Karpas-422 (cell line): ENCODE measurements around the gene C17orf113. TPM values are rescaled to one million over a fixed set of nuclear protein-coding genes. Genes with fewer than 3 reads are reported as not detected.

Experiments
- DNase-seq: peaks from one replicate; pipeline ENCODE4 v3.0.0-alpha.2; 2015
- H2AFZ ChIP-seq: fragments of 200-600 bp; sonication (generic); 2 replicates; pipeline ENCODE4 v1.6.1; 2014; ENCODE audit warnings: antibody characterized with exemption, low read length, mixed read lengths
- H3K27ac ChIP-seq: fragments of 200-600 bp; sonication (generic); 2 replicates; pipeline ENCODE4 v1.5.1; 2014; ENCODE audit warnings: mild to moderate bottlenecking, low read length, moderate library complexity
- H3K27me3 ChIP-seq: fragments of 200-600 bp; sonication (generic); 2 replicates; pipeline ENCODE4 v1.6.1; 2014; ENCODE audit warnings: low read length, mixed read lengths
- H3K36me3 ChIP-seq: fragments of 200-600 bp; sonication (generic); 2 replicates; pipeline ENCODE4 v1.6.1; 2014; ENCODE audit warnings: low read length, mixed read lengths; ENCODE audit not compliant: insufficient read depth
- H3K4me1 ChIP-seq: fragments of 200-600 bp; sonication (generic); 2 replicates; pipeline ENCODE4 v1.6.1; 2014; ENCODE audit warnings: mild to moderate bottlenecking, low read length, mixed read lengths
- H3K4me2 ChIP-seq: fragments of 200-600 bp; sonication (generic); 2 replicates; pipeline ENCODE4 v1.6.1; 2014; ENCODE audit warnings: low read length, low read depth, mild to moderate bottlenecking; ENCODE audit not compliant: poor library complexity, severe bottlenecking
- H3K4me3 ChIP-seq: fragments of 200-600 bp; sonication (generic); 2 replicates; pipeline ENCODE4 v1.5.1; 2014; ENCODE audit warnings: mild to moderate bottlenecking, antibody characterized with exemption, low read length, mixed read lengths
- H3K79me2 ChIP-seq: fragments of 200-600 bp; sonication (generic); 2 replicates; pipeline ENCODE4 v1.6.1; 2014; ENCODE audit warnings: mild to moderate bottlenecking, low read length, mixed read lengths
- H3K9ac ChIP-seq: fragments of 200-600 bp; sonication (generic); 2 replicates; pipeline ENCODE4 v1.6.0; 2014; ENCODE audit warnings: low read length
- H3K9me2 ChIP-seq: fragments of 200-600 bp; sonication (generic), shearing (Covaris generic); replicated peaks from 2 replicates; pipeline ENCODE4 v1.6.0; 2014; ENCODE audit warnings: mild to moderate bottlenecking, low read length, moderate library complexity; ENCODE audit not compliant: insufficient read depth
- H3K9me3 ChIP-seq: fragments of 300-700, 200-600 bp; sonication (generic); 2 replicates; pipeline ENCODE4 v1.6.1; 2014; ENCODE audit warnings: low read length, mixed read lengths
- H4K20me1 ChIP-seq: fragments of 200-600 bp; sonication (generic); 2 replicates; pipeline ENCODE4 v1.6.1; 2014; ENCODE audit warnings: mild to moderate bottlenecking, antibody characterized with exemption, low read length, low read depth; ENCODE audit not compliant: insufficient read depth
- total RNA-seq: library from RNA; depleted of rRNA; stranded (reverse); fragments of >200 nt; shearing (Covaris generic); gene quantifications from 2 replicates; pipeline ENCODE4 v1.2.3, GENCODE V29; 2014; ENCODE audit warnings: low replicate concordance; rRNA removed

C17orf113 gene
- not detected in 2 replicates for total RNA-seq

DNA sequence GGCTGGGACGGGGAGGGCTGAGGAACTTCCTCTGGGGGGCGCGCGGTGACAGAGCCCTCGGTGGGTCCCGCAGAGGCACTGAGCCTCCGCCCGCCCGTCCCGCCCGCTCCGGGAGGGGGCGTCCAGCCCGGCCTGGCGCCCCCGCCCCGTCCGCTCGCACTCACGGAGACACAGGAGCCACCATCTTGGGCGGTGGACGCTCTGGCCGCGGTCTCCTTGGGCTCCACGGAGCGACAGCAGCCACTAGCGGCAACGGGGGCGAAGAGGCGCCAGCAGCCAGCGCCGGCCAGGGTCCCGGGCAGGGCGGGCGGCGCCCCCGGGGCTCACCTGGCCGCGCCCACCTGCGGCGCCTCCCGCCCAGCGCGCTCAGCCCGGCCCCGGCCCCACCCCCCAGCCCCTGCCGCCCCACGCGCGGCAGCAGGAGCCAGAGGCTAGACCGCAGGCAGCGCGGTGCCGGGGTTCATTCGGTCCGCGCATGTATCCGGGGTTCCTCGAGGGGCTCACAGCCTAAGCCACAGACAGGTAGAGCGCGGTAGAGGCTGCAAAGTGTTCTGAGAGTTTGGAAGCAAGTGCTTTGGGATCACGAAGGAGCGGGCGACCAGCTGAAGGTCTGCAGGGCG lies at the start of gene C17orf113:
TSS of gene C17orf113 (minus strand) at position 209 of the 620 bp plus-strand sequence. CDS start 7,225 bp downstream, outside the sequence.
- Histone ChIP-seq H3K27ac (no peak within 1 kb of the TSS), H3K9me3 (no peaks in the 10 kb centered on the region), H3K9ac (no peak within 1 kb of the TSS), H3K27me3 (no peaks in the 10 kb centered on the region), H3K4me1 (no peaks in the 10 kb centered on the region), H4K20me1 (no peaks in the 10 kb centered on the region), H3K4me3 (no peak within 1 kb of the TSS), H3K79me2 (no peaks in the 10 kb centered on the region), H3K36me3 (no peaks in the 10 kb centered on the region), H3K4me2 (no peak within 1 kb of the TSS), H3K9me2 (no peaks in the 10 kb centered on the region), H2AFZ (no peak within 1 kb of the TSS)
- no peak for DNase-seq

DNA sequence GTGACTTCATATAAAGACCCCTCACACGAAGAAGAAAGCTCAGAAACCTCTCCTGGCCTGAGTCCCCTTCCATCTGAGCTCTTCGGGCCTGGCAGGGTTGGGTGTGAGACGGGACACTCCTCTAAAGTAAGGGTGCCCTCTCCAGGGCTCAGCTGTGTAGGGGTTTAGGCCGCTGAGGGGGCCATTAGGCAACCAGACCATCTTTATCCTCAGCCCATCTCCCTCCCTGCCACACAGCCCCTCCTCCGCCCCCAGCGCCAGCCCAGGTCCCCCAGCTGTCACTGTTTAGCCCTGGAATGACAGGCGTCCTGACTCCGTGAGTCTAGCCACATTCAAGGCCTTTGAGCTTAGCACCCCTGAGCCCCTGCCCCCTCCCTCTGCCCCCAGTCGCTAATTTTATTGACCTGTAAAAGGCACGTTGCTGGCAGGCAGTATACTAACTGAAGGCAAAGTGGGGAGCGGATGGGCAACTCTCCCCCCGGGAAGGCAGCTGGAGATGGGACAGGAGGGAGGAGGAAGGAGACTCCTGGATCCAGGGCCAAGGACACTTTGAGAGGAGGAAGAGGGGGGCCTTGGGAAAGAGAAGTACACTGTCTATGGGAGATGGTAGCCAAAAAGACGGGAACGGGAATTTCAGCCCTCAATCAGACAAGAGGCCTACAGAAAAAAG lies 48.5 kb upstream of the C17orf113 start:
- H3K9me3 ChIP-seq, result no peaks in the 10 kb centered on the region
- H3K9me2 ChIP-seq, result no peaks in the 10 kb centered on the region
- no peak for DNase-seq
- no peak overlapping the region for H2AFZ ChIP-seq
- H4K20me1 ChIP-seq, result no peaks in the 10 kb centered on the region
- H3K79me2 ChIP-seq, result no peaks in the 10 kb centered on the region
- no peak overlapping the region for H3K4me3 ChIP-seq
- no peak overlapping the region for H3K9ac ChIP-seq
- H3K27ac ChIP-seq, result no peak overlapping the region
- H3K27me3 ChIP-seq, result no peaks in the 10 kb centered on the region
- no peaks in the 10 kb centered on the region; the same call in 1 of the 2 replicates for H3K4me1 ChIP-seq
- no peaks in the 10 kb centered on the region for H3K36me3 ChIP-seq
- H3K4me2 ChIP-seq, result no peak overlapping the region

DNA sequence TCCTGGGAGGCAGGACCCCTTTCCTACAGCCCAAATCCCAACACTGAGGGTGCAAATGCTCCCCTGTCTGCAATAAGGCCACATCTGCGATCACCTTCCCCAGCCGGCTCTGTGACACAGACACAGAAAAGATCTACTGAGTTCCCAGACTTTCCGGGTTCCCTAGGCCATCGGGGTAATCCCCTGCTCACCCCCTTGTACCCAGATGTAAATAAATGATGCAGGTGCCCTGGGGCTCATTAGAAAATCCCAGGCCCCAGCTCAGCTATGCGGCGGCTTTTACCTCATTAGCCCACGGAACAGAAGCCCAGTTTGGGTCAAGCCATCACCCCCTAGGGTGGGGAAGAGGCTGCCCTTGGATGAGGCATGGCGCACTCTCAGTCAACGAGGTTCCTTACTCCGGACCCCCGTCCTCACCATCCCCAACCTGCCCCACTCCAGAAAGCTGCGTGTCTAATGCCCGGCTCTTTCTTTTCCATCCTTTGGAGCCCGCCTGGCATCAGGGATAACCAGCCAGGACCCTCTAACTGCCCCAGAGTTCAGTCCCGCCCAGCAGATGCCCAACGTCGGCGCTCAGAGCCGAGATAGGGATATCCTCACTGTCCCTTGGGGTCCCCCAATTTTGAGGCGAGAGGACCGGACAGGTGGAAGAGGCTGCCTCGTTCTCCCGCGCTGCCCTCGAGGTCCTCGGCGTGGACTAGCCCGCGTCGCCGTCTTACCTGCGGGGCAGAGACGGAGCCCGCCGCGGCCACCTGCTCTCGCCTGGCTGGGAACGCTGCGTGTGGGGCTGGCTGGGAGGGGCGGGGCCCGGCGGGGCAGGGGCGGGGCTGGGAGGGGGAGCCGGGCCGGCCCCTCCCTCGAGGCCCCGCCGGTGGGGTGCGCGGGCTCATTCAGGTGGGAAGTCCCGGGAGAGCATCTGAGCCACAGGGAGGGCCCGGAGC lies 47.6 kb upstream of the C17orf113 start, which contains the start of gene ZNF385C:
TSS of gene ZNF385C (minus strand) at position 783 of the 941 bp plus-strand sequence. CDS start 35,417 bp downstream, outside the sequence.
- Histone ChIP-seq H3K4me1 (no peaks in the 10 kb centered on the region; the same call in 1 of the 2 replicates), H3K27ac (no peak within 1 kb of the TSS), H3K9me3 (no peaks in the 10 kb centered on the region), H3K4me3 (no peak within 1 kb of the TSS), H3K36me3 (no peaks in the 10 kb centered on the region), H3K79me2 (no peaks in the 10 kb centered on the region), H3K4me2 (no peak within 1 kb of the TSS), H3K9me2 (no peaks in the 10 kb centered on the region), H4K20me1 (no peaks in the 10 kb centered on the region), H2AFZ (no peak within 1 kb of the TSS), H3K9ac (no peak within 1 kb of the TSS), H3K27me3 (no peaks in the 10 kb centered on the region)
- DNase-seq, result no peak

DNA sequence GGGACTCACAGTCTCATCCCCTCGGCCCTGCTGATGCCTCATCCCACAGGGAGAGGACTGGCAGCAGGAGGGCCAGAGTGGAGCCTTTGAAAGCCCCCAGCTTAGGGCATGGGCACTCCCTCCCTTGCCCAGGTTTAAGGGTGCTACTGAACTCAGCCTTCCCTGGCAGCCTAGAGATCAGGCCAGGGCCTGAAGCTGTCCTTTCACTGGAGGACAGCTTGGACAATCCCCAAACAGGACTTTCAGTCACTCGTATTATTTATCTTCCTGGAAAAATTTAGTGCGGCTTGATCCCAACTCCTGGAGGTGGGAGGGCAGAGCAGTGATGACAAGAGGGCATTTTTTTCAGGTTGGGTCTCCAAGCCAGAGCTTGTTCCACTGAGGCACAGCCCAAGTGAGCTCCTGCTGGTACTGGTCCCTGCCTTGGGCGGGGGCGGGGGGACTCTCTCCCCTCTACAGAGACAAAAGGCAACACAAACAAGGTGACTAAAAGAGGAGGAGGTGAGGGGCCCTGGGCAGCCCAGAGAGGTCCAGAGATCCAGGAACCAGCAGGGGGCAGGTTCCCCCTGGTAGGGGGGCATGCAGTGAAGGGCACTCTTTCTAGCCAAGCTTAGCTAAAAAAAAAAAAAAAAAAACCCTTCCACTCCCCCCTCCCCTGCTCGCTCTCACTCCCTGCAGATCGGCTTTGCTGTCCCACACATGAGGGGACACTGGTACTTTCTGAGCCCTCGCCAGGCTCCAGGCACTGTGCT lies 46.1 kb upstream of the C17orf113 start:
- no peaks in the 10 kb centered on the region; the same call in 1 of the 2 replicates for H3K4me1 ChIP-seq
- no peaks in the 10 kb centered on the region for H3K9me3 ChIP-seq
- no peak overlapping the region for H2AFZ ChIP-seq
- H3K79me2 ChIP-seq, result no peaks in the 10 kb centered on the region
- no peak for DNase-seq
- H3K9ac ChIP-seq, result no peak overlapping the region
- H3K9me2 ChIP-seq, result no peaks in the 10 kb centered on the region
- H3K27ac ChIP-seq, result no peak overlapping the region
- no peak overlapping the region for H3K4me2 ChIP-seq
- no peaks in the 10 kb centered on the region for H3K36me3 ChIP-seq
- H4K20me1 ChIP-seq, result no peaks in the 10 kb centered on the region
- H3K4me3 ChIP-seq, result no peak overlapping the region
- no peaks in the 10 kb centered on the region for H3K27me3 ChIP-seq

DNA sequence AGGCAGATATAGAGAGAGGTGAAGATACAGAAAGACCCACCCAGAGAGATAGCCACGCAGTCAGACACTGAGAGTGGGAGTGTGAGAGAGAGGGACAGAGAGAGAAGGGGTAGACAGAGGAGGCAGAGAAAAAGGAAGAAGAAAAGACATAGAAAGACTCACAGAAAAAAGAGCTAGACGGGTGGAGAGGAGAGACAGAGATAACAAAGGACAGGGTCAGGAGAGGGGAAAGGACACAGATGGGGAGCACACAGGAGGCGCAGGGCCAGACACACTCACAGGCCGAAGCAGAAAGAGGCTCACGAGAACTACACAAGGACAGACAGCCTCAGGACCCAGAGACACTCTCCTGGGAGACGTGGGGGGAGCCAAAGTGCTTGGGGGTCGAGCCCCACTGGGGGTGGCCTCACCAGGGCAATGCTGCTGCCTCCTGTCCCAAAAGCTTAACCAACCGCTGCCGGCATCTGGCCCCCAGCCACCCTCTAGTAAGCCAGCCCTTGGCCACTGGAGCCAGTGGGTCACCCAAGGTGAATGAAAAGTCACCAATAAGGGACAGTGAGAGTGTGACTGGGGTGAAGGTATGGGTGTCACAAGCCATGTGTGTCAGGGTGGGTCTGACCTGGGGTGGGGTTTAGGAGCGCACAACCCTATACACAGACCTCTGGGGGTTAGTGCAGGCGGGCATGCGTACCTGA lies 44.1 kb upstream of the C17orf113 start:
- H3K27ac ChIP-seq, result no peak overlapping the region

DNA sequence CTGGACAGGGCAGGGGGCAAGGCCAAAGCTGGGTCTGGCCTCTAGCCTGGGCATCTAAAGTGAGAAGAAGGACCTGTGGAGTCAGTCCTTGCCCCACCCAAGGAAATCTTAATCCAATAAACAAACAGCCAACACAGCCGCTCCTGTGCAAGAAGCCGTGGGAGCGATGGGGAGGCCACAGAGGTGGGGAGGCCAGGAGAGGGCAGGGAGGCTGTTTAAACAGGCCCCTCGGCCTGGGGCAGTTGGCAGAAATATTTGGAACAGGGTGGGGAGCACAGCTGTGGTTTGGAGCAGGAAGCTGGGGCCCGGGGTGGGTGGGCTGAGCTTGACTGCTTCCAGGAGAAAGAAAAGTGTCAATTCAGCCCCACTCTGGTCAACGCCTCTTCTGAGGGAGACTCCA lies 42.5 kb upstream of the C17orf113 start:
- no peak overlapping the region for H3K27ac ChIP-seq
- H3K79me2 ChIP-seq, result no peaks in the 10 kb centered on the region
- no peak overlapping the region for H2AFZ ChIP-seq
- H3K36me3 ChIP-seq, result no peaks in the 10 kb centered on the region
- no peaks in the 10 kb centered on the region for H3K27me3 ChIP-seq
- H3K9me2 ChIP-seq, result no peaks in the 10 kb centered on the region
- no peak for DNase-seq
- no peaks in the 10 kb centered on the region for H3K4me1 ChIP-seq
- no peak overlapping the region for H3K4me3 ChIP-seq
- no peaks in the 10 kb centered on the region for H4K20me1 ChIP-seq
- no peaks in the 10 kb centered on the region for H3K9me3 ChIP-seq
- H3K9ac ChIP-seq, result no peak overlapping the region
- H3K4me2 ChIP-seq, result no peak overlapping the region

More for the DNA sequence above, 44.1 kb upstream of the C17orf113 start:
- Histone ChIP-seq H3K9ac (no peak overlapping the region), H3K27me3 (no peaks in the 10 kb centered on the region), H3K9me3 (no peaks in the 10 kb centered on the region), H3K4me1 (no peaks in the 10 kb centered on the region; the same call in 1 of the 2 replicates), H3K36me3 (no peaks in the 10 kb centered on the region), H3K4me2 (no peak overlapping the region), H4K20me1 (no peaks in the 10 kb centered on the region), H3K79me2 (no peaks in the 10 kb centered on the region), H3K4me3 (no peak overlapping the region), H3K9me2 (no peaks in the 10 kb centered on the region), H2AFZ (no peak overlapping the region)
- no peak for DNase-seq

DNA sequence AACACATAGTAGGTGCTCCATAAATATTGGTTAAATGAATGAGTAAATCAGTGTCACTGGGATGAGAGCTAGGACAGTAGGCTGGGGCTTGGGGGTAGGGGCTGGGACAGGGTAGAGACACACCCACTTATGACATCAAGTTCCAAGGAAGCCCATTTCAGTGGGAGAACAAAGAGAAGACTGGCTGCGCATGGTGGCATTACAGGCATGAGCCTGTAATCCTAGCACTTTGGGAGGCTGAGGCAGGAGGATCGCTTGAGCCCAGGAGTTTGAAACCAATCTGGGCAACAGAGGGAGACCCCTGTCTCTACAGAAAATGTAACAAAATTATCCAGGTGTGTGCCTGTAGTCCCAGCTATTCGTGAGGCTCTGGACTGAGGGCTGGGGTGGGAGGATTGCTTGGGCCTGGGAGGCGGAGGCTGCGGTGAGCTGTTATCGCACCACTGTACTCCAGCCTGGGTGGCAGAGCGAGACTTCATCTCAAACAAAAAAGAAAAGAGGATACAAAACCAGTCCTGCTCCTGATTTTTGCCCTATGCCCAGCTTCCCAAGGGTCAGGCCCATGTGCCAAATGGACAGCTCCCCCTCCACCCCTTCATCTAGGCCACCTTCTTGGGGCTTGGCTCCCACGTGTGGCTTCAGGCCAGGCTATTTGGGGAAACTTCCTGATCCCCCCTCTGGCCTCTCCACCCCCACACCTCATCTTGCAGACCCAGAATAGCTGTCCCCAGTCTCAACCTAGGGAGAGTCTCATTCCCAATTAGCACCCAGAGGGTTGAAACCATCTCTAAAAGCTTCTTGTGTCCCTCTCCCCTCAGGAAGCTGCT lies 40.8 kb upstream of the C17orf113 start:
- H3K4me2 ChIP-seq, result no peak overlapping the region
- no peak overlapping the region for H3K9ac ChIP-seq
- H3K4me1 ChIP-seq, result no peaks in the 10 kb centered on the region
- no peak overlapping the region for H2AFZ ChIP-seq
- H3K27me3 ChIP-seq, result no peaks in the 10 kb centered on the region
- H4K20me1 ChIP-seq, result no peaks in the 10 kb centered on the region
- no peaks in the 10 kb centered on the region for H3K36me3 ChIP-seq
- no peaks in the 10 kb centered on the region for H3K79me2 ChIP-seq
- H3K9me2 ChIP-seq, result no peaks in the 10 kb centered on the region
- no peak for DNase-seq
- no peak overlapping the region for H3K27ac ChIP-seq
- H3K9me3 ChIP-seq, result no peaks in the 10 kb centered on the region
- no peak overlapping the region for H3K4me3 ChIP-seq
